ENCODE results near the gene NUCB2. TPM values are rescaled to one million over a fixed set of nuclear protein-coding genes. Genes with fewer than 3 reads are reported as not detected.

Gene NUCB2
- total and polyA plus RNA-seq, 2 of the 13 experiments (the other 11 are each of a cell fraction or from before 2014, with no cell fraction given), result 54.2 to 82.4 TPM

- H3K27ac ChIP-seq (ENCODE audit: extremely low read length, insufficient read depth, low read length), result no peak overlapping the region
- H3K27me3 ChIP-seq (ENCODE audit: control insufficient read depth in 1 of 2, insufficient read depth in 2 of 2, low read length in 2 of 2), result no peaks in the 10 kb centered on the region
- no peak for FAIRE-seq
- no peaks in the 10 kb centered on the region for H3K36me3 ChIP-seq (replicated peaks in 1 of 2; ENCODE audit: control insufficient read depth in 1 of 2, insufficient read depth in 2 of 2, low read length in 2 of 2)
- H3K9me3 ChIP-seq (ENCODE audit: low read length), result no peaks in the 10 kb centered on the region
- no peak for TF ChIP-seq EEA1 (CRISPR knock-in tag; IDR thresholded peaks at IDR 0.05; ENCODE audit: borderline replicate concordance)
- TF ChIP-seq LBX2 (CRISPR knock-in tag; IDR thresholded peaks at IDR 0.05; ENCODE audit: borderline replicate concordance), result no peak
- TF ChIP-seq SMC3 (IDR thresholded peaks at IDR 0.05; ENCODE audit: low read length), result no peak
- TF ChIP-seq ZFP82 (CRISPR knock-in tag; IDR thresholded peaks at IDR 0.05; ENCODE audit: borderline replicate concordance), result no peak
- H4K20me1 ChIP-seq (ENCODE audit: insufficient read depth, low read length), result no peaks in the 10 kb centered on the region
- no peak overlapping the region for H3K9ac ChIP-seq (ENCODE audit: insufficient read depth, low read depth, low read length)
- intact Hi-C loops (cut with micrococcal nuclease; ENCODE audit: unreplicated experiment) (no loop called here), in situ Hi-C loops (cut with HindIII; ENCODE audit: extremely low pct_ligation_motif_present, low pct_unique_long_range_greater_than_20kb) (loop anchor here (25.0 kb wide), 1 partner anchor 151 kb away; no protein-coding TSS in a partner anchor)
- H3K4me2 ChIP-seq (ENCODE audit: low read depth, low read length), result no peak overlapping the region
- WGBS (ENCODE audit: low lambda C conversion rate), result 24% methylated on average over 1 of the region's 1 CpG
- no TSS peak for BruUV-seq (replicated peaks)
- peaks cover 3% of the 10 kb centered on the region for H3K4me1 ChIP-seq (ENCODE audit: insufficient read depth, low read length)
- ChIA-PET POLR2A (no interaction called here), CTCF (ENCODE audit: low intra/inter-chr PET ratio, low total read pairs) (no interaction called here)
- H3K4me3 ChIP-seq (replicated peaks in 1 of 3; ENCODE audit: insufficient read depth in 1 of 3, low read depth in 2 of 3, low read length in 3 of 3), result no peak overlapping the region
- no peak for ATAC-seq
- H2AFZ ChIP-seq (ENCODE audit: low read length), result no peak overlapping the region
- H3K79me2 ChIP-seq (ENCODE audit: insufficient read depth, low read length), result no peaks in the 10 kb centered on the region
- no peak for DNase-seq (ENCODE audit: low spot score)
These were observed 12.8 kb upstream of the NUCB2 start for GRCh38 chr11:17263769-17264168.

GRCh38 chr11:17266781-17267180 lies 9.8 kb upstream of the NUCB2 start:
- ATAC-seq (no peak), DNase-seq (ENCODE audit: low spot score) (no peak), FAIRE-seq (no peak)
- H3K4me2 ChIP-seq (ENCODE audit: low read depth, low read length), result no peak overlapping the region
- 23% methylated on average over 5 of the region's 5 CpGs for WGBS (ENCODE audit: low lambda C conversion rate)
- BruUV-seq (replicated peaks), result no TSS peak
- H3K9ac ChIP-seq (ENCODE audit: insufficient read depth, low read depth, low read length), result no peak overlapping the region
- no peak overlapping the region for H3K4me3 ChIP-seq (replicated peaks in 1 of 3; ENCODE audit: insufficient read depth in 1 of 3, low read depth in 2 of 3, low read length in 3 of 3)
- intact Hi-C loops (cut with micrococcal nuclease; ENCODE audit: unreplicated experiment), result no loop called here
- H2AFZ ChIP-seq (ENCODE audit: low read length), result no peak overlapping the region
- no peaks in the 10 kb centered on the region for H3K27me3 ChIP-seq (ENCODE audit: control insufficient read depth in 1 of 2, insufficient read depth in 2 of 2, low read length in 2 of 2)
- H3K4me1 ChIP-seq (ENCODE audit: insufficient read depth, low read length), result no peaks in the 10 kb centered on the region
- no peaks in the 10 kb centered on the region for H3K9me3 ChIP-seq (ENCODE audit: low read length)
- no peaks in the 10 kb centered on the region for H3K36me3 ChIP-seq (replicated peaks in 1 of 2; ENCODE audit: control insufficient read depth in 1 of 2, insufficient read depth in 2 of 2, low read length in 2 of 2)
- no peaks in the 10 kb centered on the region for H3K79me2 ChIP-seq (ENCODE audit: insufficient read depth, low read length)
- POLR2A ChIA-PET, result no interaction called here
- CTCF ChIA-PET (ENCODE audit: low intra/inter-chr PET ratio, low total read pairs), result no interaction called here
- H4K20me1 ChIP-seq (ENCODE audit: insufficient read depth, low read length), result no peaks in the 10 kb centered on the region
- H3K27ac ChIP-seq (ENCODE audit: extremely low read length, insufficient read depth, low read length), result no peak overlapping the region
- in situ Hi-C loops (cut with HindIII; ENCODE audit: extremely low pct_ligation_motif_present, low pct_unique_long_range_greater_than_20kb), result loop anchor here (25.0 kb wide), 1 partner anchor 154 kb away; no protein-coding TSS in a partner anchor
- TF ChIP-seq GRHL1 (CRISPR knock-in tag; conservative IDR thresholded peaks at IDR 0.05) (no peak), ELF4 (CRISPR knock-in tag; IDR thresholded peaks at IDR 0.05; ENCODE audit: borderline replicate concordance) (no peak), ZNF619 (CRISPR knock-in tag; IDR thresholded peaks at IDR 0.05) (no peak), ZNF792 (CRISPR knock-in tag; IDR thresholded peaks at IDR 0.05) (no peak), DZIP1 (CRISPR knock-in tag; IDR thresholded peaks at IDR 0.05) (no peak), ZNF710 (CRISPR knock-in tag; IDR thresholded peaks at IDR 0.05; ENCODE audit: borderline replicate concordance) (no peak), SUZ12 (IDR thresholded peaks at IDR 0.05; ENCODE audit: low read depth, low read length) (no peak), ZNF136 (CRISPR knock-in tag; IDR thresholded peaks at IDR 0.05; ENCODE audit: low read depth) (no peak), SMARCC2 (IDR thresholded peaks at IDR 0.05) (no peak)
